Fibroblast of the aortic adventitia (primary cell): Measurements from ENCODE around the gene USPL1. TPM values are rescaled to one million over a fixed set of nuclear protein-coding genes. Genes with fewer than 3 reads are reported as not detected.
"Not testable (repeated sequence)": the region's sequence is repeated elsewhere in the genome, so short reads cannot be mapped to it uniquely, and the experiment has no call there.

ENCODE experiments used
- DNase-seq: peaks from one replicate; pipeline ENCODE4 v3.0.0-alpha.2; 2010; ENCODE audit warnings: low read depth
- H3K4me3 ChIP-seq: 2 replicates; pipeline ENCODE4 v1.5.1; 2011; ENCODE audit warnings: low read depth, mild to moderate bottlenecking, control low read depth, low read length, moderate library complexity
- CTCF ChIP-seq: IDR thresholded peaks from 2 replicates; pipeline ENCODE4 v1.5.1; 2011; ENCODE audit warnings: mild to moderate bottlenecking, low read length, control low read depth, inconsistent platforms; ENCODE audit not compliant: insufficient read depth
- total RNA-seq: library from RNA; depleted of rRNA; stranded (reverse); fragments of >200 nt; gene quantifications from 2 replicates; pipeline ENCODE4 v1.2.3, GENCODE V29; 2012; ENCODE audit warnings: low replicate concordance

The USPL1 gene
- total RNA-seq, 1 donor: 20.3 TPM

GRCh38 chr13:30648522-30649012, 30.8 kb downstream of the USPL1 start:
- no peak for DNase-seq
- no peak for TF ChIP-seq CTCF
- no peak overlapping the region for H3K4me3 ChIP-seq

- not testable (repeated sequence) for DNase-seq
These were observed 33.9 kb downstream of the USPL1 start for GRCh38 chr13:30651648-30652047.

GRCh38 chr13:30652746-30653386, 35.1 kb downstream of the USPL1 start:
- no peak overlapping the region for H3K4me3 ChIP-seq
- TF ChIP-seq CTCF: no peak
- no peak for DNase-seq

More at GRCh38 chr13:30651648-30652047, 33.9 kb downstream of the USPL1 start:
- H3K4me3 ChIP-seq: not testable (repeated sequence)

- H3K4me3 ChIP-seq: no peak overlapping the region
- no peak for TF ChIP-seq CTCF
- DNase-seq: no peak
These were observed 36.7 kb downstream of the USPL1 start for GRCh38 chr13:30654430-30654829.

GRCh38 chr13:30656178-30656577, 38.5 kb downstream of the USPL1 start:
- no peak for TF ChIP-seq CTCF
- no peak overlapping the region for H3K4me3 ChIP-seq
- no peak for DNase-seq

GRCh38 chr13:30659980-30660379, 42.3 kb downstream of the USPL1 start:
- H3K4me3 ChIP-seq: no peak overlapping the region
- no peak for DNase-seq
- no peak for TF ChIP-seq CTCF

- no peak for TF ChIP-seq CTCF
- DNase-seq: no peak
- H3K4me3 ChIP-seq: no peak overlapping the region
These were observed 43.1 kb downstream of the USPL1 start for GRCh38 chr13:30660796-30661195.
